Neuron (in vitro differentiated cells): ENCODE data around the gene PPP1R36.
"Not testable (repeated sequence)": the region's sequence is repeated elsewhere in the genome, so short reads cannot be mapped to it uniquely, and the experiment has no call there.

Experiments
- H2AFZ ChIP-seq: one replicate; pipeline ENCODE4 v1.6.1; 2013; ENCODE audit warnings: low read depth, mild to moderate bottlenecking, inconsistent platforms, low read length, moderate library complexity
- H3K27me3 ChIP-seq: one replicate; pipeline ENCODE4 v1.6.1; 2013; ENCODE audit warnings: low read length; ENCODE audit not compliant: insufficient read depth
- H3K36me3 ChIP-seq: one replicate; pipeline ENCODE4 v1.6.1; 2013; ENCODE audit warnings: low read length; ENCODE audit not compliant: insufficient read depth
- H3K4me1 ChIP-seq: one replicate; pipeline ENCODE4 v1.6.1; 2013; ENCODE audit warnings: low read length; ENCODE audit not compliant: insufficient read depth
- H3K4me3 ChIP-seq: 2 replicates; pipeline ENCODE4 v1.5.1; 2013; ENCODE audit warnings: mild to moderate bottlenecking, low read length, moderate library complexity
- H3K9me3 ChIP-seq: one replicate; pipeline ENCODE4 v1.6.1; 2013; ENCODE audit warnings: low read length

The PPP1R36 gene

GRCh38 chr14:64540208-64541202 is 9.3 kb upstream of the PPP1R36 start, which contains the start of gene HSPA2:
TSS of gene HSPA2 (plus strand) at chr14:64540741. CDS start at chr14:64540850, 109 bp downstream.
- H3K9me3 ChIP-seq: peaks cover 27% of the 10 kb centered on the region
- peaks cover 3% of the 10 kb centered on the region for H3K4me1 ChIP-seq
- H3K36me3 ChIP-seq: no peaks in the 10 kb centered on the region
- no peak within 1 kb of the TSS for H3K4me3 ChIP-seq
- no peak within 1 kb of the TSS for H2AFZ ChIP-seq
- H3K27me3 ChIP-seq: no peaks in the 10 kb centered on the region

- Histone ChIP-seq H3K36me3 (no peaks in the 10 kb centered on the region), H3K4me1 (peaks cover 3% of the 10 kb centered on the region), H2AFZ (no peak overlapping the region), H3K9me3 (peaks cover 27% of the 10 kb centered on the region), H3K27me3 (no peaks in the 10 kb centered on the region), H3K4me3 (no peak overlapping the region)
Observed at GRCh38 chr14:64541261-64541971, 8.3 kb upstream of the PPP1R36 start.

GRCh38 chr14:64541972-64542835 is 7.6 kb upstream of the PPP1R36 start:
- Histone ChIP-seq H3K4me3 (no peak overlapping the region), H3K36me3 (no peaks in the 10 kb centered on the region), H3K27me3 (no peaks in the 10 kb centered on the region), H3K9me3 (peaks cover 27% of the 10 kb centered on the region), H2AFZ (no peak overlapping the region), H3K4me1 (no peaks in the 10 kb centered on the region)

DNA sequence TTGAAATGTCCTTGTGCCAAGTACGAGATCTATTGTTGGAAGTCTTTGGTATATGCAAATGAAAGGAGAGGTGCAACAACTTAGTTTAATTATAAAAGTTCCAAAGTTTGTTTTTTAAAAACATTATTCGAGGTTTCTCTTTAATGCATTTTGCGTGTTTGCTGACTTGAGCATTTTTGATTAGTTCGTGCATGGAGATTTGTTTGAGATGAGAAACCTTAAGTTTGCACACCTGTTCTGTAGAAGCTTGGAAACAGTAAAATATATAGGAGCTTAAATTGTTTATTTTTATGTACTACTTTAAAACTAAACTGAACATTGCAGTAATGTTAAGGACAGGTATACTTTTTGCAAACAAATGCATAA is 6.9 kb upstream of the PPP1R36 start:
- Histone ChIP-seq H3K9me3 (peaks cover 27% of the 10 kb centered on the region), H3K4me3 (no peak overlapping the region), H3K4me1 (no peaks in the 10 kb centered on the region), H2AFZ (no peak overlapping the region), H3K27me3 (no peaks in the 10 kb centered on the region), H3K36me3 (no peaks in the 10 kb centered on the region)

- H3K36me3 ChIP-seq: no peaks in the 10 kb centered on the region
- H3K4me3 ChIP-seq: no peak overlapping the region
- H2AFZ ChIP-seq: no peak overlapping the region
- peaks cover 22% of the 10 kb centered on the region for H3K9me3 ChIP-seq
- H3K4me1 ChIP-seq: no peaks in the 10 kb centered on the region
- peaks cover 4% of the 10 kb centered on the region for H3K27me3 ChIP-seq
Observed at GRCh38 chr14:64544607-64545312, 5.0 kb upstream of the PPP1R36 start.

DNA sequence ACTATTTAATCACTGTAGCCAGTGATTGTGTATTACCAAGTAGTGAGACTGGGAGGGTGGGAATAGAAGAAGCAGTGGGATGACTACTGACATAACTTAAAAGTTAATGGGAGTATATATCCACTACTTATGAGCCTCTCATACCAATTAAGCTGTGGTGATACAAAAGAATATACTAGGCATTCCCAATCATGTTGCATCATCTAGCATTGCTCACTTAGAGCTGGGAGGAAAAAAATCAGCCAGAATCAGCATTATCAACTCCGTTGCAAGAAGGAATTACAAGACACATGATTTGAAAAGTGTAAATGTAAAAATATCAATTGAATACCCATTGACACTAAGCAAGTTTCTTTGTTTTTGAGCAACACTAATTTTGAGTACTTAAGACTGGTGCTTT is 745 bp upstream of the PPP1R36 start:
- Histone ChIP-seq H3K9me3 (no peaks in the 10 kb centered on the region), H3K27me3 (peaks cover 16% of the 10 kb centered on the region), H3K4me3 (no peak overlapping the region), H3K36me3 (no peaks in the 10 kb centered on the region), H3K4me1 (no peaks in the 10 kb centered on the region), H2AFZ (no peak overlapping the region)

GRCh38 chr14:64550621-64551333 is 1.0 kb downstream of the PPP1R36 start:
- H3K4me1 ChIP-seq: no peaks in the 10 kb centered on the region

GRCh38 chr14:64554556-64554955 is 4.8 kb downstream of the PPP1R36 start:
- Histone ChIP-seq H3K27me3 (peaks cover 12% of the 10 kb centered on the region), H3K4me1 (no peaks in the 10 kb centered on the region), H3K4me3 (no peak overlapping the region), H3K9me3 (no peaks in the 10 kb centered on the region), H2AFZ (no peak overlapping the region), H3K36me3 (no peaks in the 10 kb centered on the region)

More at GRCh38 chr14:64550621-64551333, 1.0 kb downstream of the PPP1R36 start:
- peaks cover 16% of the 10 kb centered on the region for H3K27me3 ChIP-seq
- no peak overlapping the region for H2AFZ ChIP-seq
- H3K36me3 ChIP-seq: no peaks in the 10 kb centered on the region
- no peak overlapping the region for H3K4me3 ChIP-seq
- no peaks in the 10 kb centered on the region for H3K9me3 ChIP-seq

DNA sequence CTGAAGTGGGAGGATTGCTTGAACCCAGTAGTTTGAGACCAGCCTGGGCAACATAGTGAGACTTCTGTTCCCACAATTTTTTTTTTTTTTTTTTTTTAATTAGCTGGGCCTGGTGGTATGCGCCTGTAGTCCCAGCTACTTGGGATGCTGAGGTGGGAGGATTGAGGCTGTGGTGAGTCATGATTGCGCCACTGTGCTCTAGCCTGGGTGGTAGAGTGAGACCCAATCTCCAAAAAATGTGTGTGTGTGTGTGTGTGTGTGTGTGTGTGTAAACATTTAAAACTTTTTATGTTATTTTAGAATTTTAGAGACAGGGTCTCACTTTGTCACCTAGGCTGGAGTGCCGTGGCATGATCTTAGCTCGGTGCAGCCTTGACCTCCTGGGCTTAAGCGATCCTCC is 6.8 kb downstream of the PPP1R36 start:
- Histone ChIP-seq H2AFZ (no peak overlapping the region), H3K36me3 (no peaks in the 10 kb centered on the region), H3K9me3 (no peaks in the 10 kb centered on the region), H3K4me1 (no peaks in the 10 kb centered on the region), H3K4me3 (no peak overlapping the region), H3K27me3 (no peaks in the 10 kb centered on the region)

DNA sequence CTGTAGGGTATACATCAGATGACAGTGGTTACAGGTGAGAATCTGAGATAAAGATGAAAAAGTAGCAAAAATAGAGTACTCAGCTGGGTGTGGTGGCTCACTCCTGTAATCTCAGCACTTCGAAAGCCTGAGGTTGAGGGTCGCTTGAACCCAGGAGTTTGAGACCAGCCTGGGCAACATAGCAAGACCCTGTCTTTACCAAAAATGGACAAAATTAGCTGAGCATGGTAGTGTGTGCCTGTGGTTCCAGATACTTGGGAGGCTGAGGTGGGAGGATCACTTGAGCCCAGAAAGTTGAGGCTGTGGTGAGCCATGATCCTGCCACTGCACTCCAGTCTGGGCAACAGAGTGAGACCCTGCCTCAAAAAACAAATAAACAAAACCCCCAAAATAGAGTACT is 8.5 kb downstream of the PPP1R36 start:
- not testable (repeated sequence) for H2AFZ ChIP-seq, H3K27me3 ChIP-seq, H3K9me3 ChIP-seq, H3K4me1 ChIP-seq, H3K36me3 ChIP-seq, H3K4me3 ChIP-seq

GRCh38 chr14:64561631-64562030 is 11.9 kb downstream of the PPP1R36 start:
- Histone ChIP-seq H2AFZ (no peak overlapping the region), H3K9me3 (no peaks in the 10 kb centered on the region), H3K4me1 (peaks cover 8% of the 10 kb centered on the region), H3K4me3 (no peak overlapping the region), H3K27me3 (no peaks in the 10 kb centered on the region), H3K36me3 (no peaks in the 10 kb centered on the region)

- H3K4me3 ChIP-seq: no peak overlapping the region
- H2AFZ ChIP-seq: no peak overlapping the region
- H3K9me3 ChIP-seq: no peaks in the 10 kb centered on the region
- H3K36me3 ChIP-seq: no peaks in the 10 kb centered on the region
- H3K4me1 ChIP-seq: peaks cover 13% of the 10 kb centered on the region
- no peaks in the 10 kb centered on the region for H3K27me3 ChIP-seq
Observed at GRCh38 chr14:64562436-64562835, 12.7 kb downstream of the PPP1R36 start.
